Adipose tissue (tissue), 3 donors: Measurements from ENCODE around the gene ABHD1. TPM values are rescaled to one million over a fixed set of nuclear protein-coding genes. Genes with fewer than 3 reads are reported as not detected.

Experiments used
- H3K27ac ChIP-seq: one replicate; pipeline ENCODE4 v1.5.1; 2013; ENCODE audit warnings: low read depth, low read length
- WGBS, 3 donors: extraction: QIAGEN DNeasy Blood & Tissue Kit; methylation state at CpG; one replicate each; pipeline ENCODE4 v1.1.7; 2013; 5-methylcytosine and 5-hydroxymethylcytosine counted together
- polyA plus RNA-seq, 3 donors: library from polyadenylated mRNA; stranded (reverse); fragments of 200-250 nt; gene quantifications; one replicate each; pipeline ENCODE4 v1.2.3, GENCODE V29; 2013
- donor health status: healthy with polysubstance abuse.
- donor health status: Bipolar disorder and iron deficiency.
- donor health status: healthy.

The ABHD1 gene
- polyA plus RNA-seq, 3 donors = 0.79 to 1.4 (median 1.2) TPM

GRCh38 chr2:27085673-27086089 is 37.9 kb upstream of the ABHD1 start:
- WGBS, 3 donors = 1 to 2% (median 2%) methylated on average over 29 to 38 of the region's 38 CpGs
- no peak overlapping the region for H3K27ac ChIP-seq

GRCh38 chr2:27086090-27086723 is 37.4 kb upstream of the ABHD1 start:
- no peak overlapping the region for H3K27ac ChIP-seq
- WGBS, 3 donors = 0 to 1% (median 1%) methylated on average over 55 to 78 of the region's 81 CpGs

GRCh38 chr2:27086724-27087593 is 36.7 kb upstream of the ABHD1 start, which contains the start of gene KHK:
TSS of gene KHK (plus strand) at chr2:27086772. CDS start at chr2:27087260, 488 bp downstream.
- 4 to 14% (median 13%) methylated on average over 51 to 54 of the region's 54 CpGs for WGBS, 3 donors
- no peak within 1 kb of the TSS for H3K27ac ChIP-seq

GRCh38 chr2:27087823-27088410 is 35.7 kb upstream of the ABHD1 start:
- WGBS, 3 donors = 83 to 90% (median 89%) methylated on average over 5 of the region's 5 CpGs
- H3K27ac ChIP-seq = no peak overlapping the region

GRCh38 chr2:27088634-27089033 is 35.0 kb upstream of the ABHD1 start:
- no peak overlapping the region for H3K27ac ChIP-seq
- WGBS, 3 donors = 90 to 94% (median 92%) methylated on average over 6 of the region's 6 CpGs

- WGBS, 3 donors = 88 to 93% (median 93%) methylated on average over 14 of the region's 14 CpGs
- no peak overlapping the region for H3K27ac ChIP-seq
Observed at GRCh38 chr2:27089111-27089954, 34.3 kb upstream of the ABHD1 start.

- 75 to 82% (median 78%) methylated on average over 25 of the region's 25 CpGs for WGBS, 3 donors
- H3K27ac ChIP-seq = no peak overlapping the region
Observed at GRCh38 chr2:27091746-27092695, 31.6 kb upstream of the ABHD1 start.

GRCh38 chr2:27092696-27093429 is 30.8 kb upstream of the ABHD1 start:
- H3K27ac ChIP-seq = no peak overlapping the region
- 45 to 78% (median 74%) methylated on average over 10 of the region's 10 CpGs for WGBS, 3 donors

GRCh38 chr2:27093430-27094352 is 29.9 kb upstream of the ABHD1 start:
- WGBS, 3 donors = 75 to 91% (median 91%) methylated on average over 6 of the region's 6 CpGs
- no peak overlapping the region for H3K27ac ChIP-seq

- H3K27ac ChIP-seq = no peak overlapping the region
- 92 to 94% (median 93%) methylated on average over 24 of the region's 24 CpGs for WGBS, 3 donors
Observed at GRCh38 chr2:27094353-27094984, 29.1 kb upstream of the ABHD1 start.

GRCh38 chr2:27095427-27095744 is 28.2 kb upstream of the ABHD1 start:
- H3K27ac ChIP-seq = no peak overlapping the region
- 82 to 96% (median 94%) methylated on average over 2 of the region's 2 CpGs for WGBS, 3 donors

- 20 to 23% (median 23%) methylated on average over 18 of the region's 18 CpGs for WGBS, 3 donors
- H3K27ac ChIP-seq = no peak overlapping the region
Observed at GRCh38 chr2:27095745-27096651, 27.6 kb upstream of the ABHD1 start.

- no peak overlapping the region for H3K27ac ChIP-seq
- 45 to 69% (median 61%) methylated on average over 3 of the region's 3 CpGs for WGBS, 3 donors
Observed at GRCh38 chr2:27096748-27097297, 26.8 kb upstream of the ABHD1 start.

GRCh38 chr2:27097341-27097740 is 26.3 kb upstream of the ABHD1 start:
- 90 to 94% (median 91%) methylated on average over 14 of the region's 14 CpGs for WGBS, 3 donors
- no peak overlapping the region for H3K27ac ChIP-seq
